Rectal smooth muscle tissue (tissue), 1 donor: ENCODE measurements around the gene SLC5A5.

ENCODE experiments used
- H3K27ac ChIP-seq: one replicate; pipeline ENCODE4 v1.7.0; 2013; ENCODE audit warnings: low read depth, low read length, inconsistent platforms
- H3K27me3 ChIP-seq: one replicate; pipeline ENCODE4 v1.7.0; 2013; ENCODE audit warnings: low read length; ENCODE audit not compliant: control insufficient read depth, insufficient read depth
- H3K36me3 ChIP-seq: one replicate; pipeline ENCODE4 v1.7.0; 2013; ENCODE audit warnings: low read length; ENCODE audit not compliant: control insufficient read depth, insufficient read depth
- H3K4me1 ChIP-seq: one replicate; pipeline ENCODE4 v1.7.0; 2013; ENCODE audit warnings: low read length; ENCODE audit not compliant: control insufficient read depth, insufficient read depth
- H3K4me3 ChIP-seq: one replicate; pipeline ENCODE4 v1.7.0; 2013; ENCODE audit warnings: low read length
- H3K9ac ChIP-seq: one replicate; pipeline ENCODE4 v1.7.0; 2013; ENCODE audit warnings: low read length

Gene SLC5A5

GRCh38 chr19:17840019-17840418 lies 31.7 kb upstream of the SLC5A5 start:
- no peak overlapping the region for H3K9ac ChIP-seq
- peaks cover 2% of the 10 kb centered on the region for H3K36me3 ChIP-seq
- H3K4me1 ChIP-seq: no peaks in the 10 kb centered on the region
- H3K4me3 ChIP-seq: no peak overlapping the region
- no peak overlapping the region for H3K27ac ChIP-seq
- peaks cover 5% of the 10 kb centered on the region for H3K27me3 ChIP-seq

- Histone ChIP-seq H3K27me3 (peaks cover 5% of the 10 kb centered on the region), H3K4me1 (no peaks in the 10 kb centered on the region), H3K36me3 (peaks cover 2% of the 10 kb centered on the region), H3K27ac (no peak overlapping the region), H3K4me3 (no peak overlapping the region), H3K9ac (no peak overlapping the region)
Measured at GRCh38 chr19:17841371-17841809, 30.4 kb upstream of the SLC5A5 start.

GRCh38 chr19:17841810-17842662 lies 29.7 kb upstream of the SLC5A5 start:
- Histone ChIP-seq H3K9ac (no peak overlapping the region), H3K36me3 (peaks cover 2% of the 10 kb centered on the region), H3K27me3 (peaks cover 5% of the 10 kb centered on the region), H3K4me3 (peak overlapping the region; percentile 34), H3K4me1 (no peaks in the 10 kb centered on the region), H3K27ac (no peak overlapping the region)

GRCh38 chr19:17842663-17843291 lies 29.0 kb upstream of the SLC5A5 start:
- Histone ChIP-seq H3K27me3 (peaks cover 5% of the 10 kb centered on the region), H3K27ac (no peak overlapping the region), H3K36me3 (peaks cover 2% of the 10 kb centered on the region), H3K9ac (no peak overlapping the region), H3K4me3 (no peak overlapping the region), H3K4me1 (no peaks in the 10 kb centered on the region)

GRCh38 chr19:17843292-17843827 lies 28.4 kb upstream of the SLC5A5 start:
- Histone ChIP-seq H3K9ac (no peak overlapping the region), H3K27me3 (peaks cover 5% of the 10 kb centered on the region), H3K4me3 (no peak overlapping the region), H3K36me3 (no peaks in the 10 kb centered on the region), H3K27ac (no peak overlapping the region), H3K4me1 (no peaks in the 10 kb centered on the region)

- Histone ChIP-seq H3K9ac (no peak overlapping the region), H3K4me1 (no peaks in the 10 kb centered on the region), H3K4me3 (no peak overlapping the region), H3K27me3 (peaks cover 5% of the 10 kb centered on the region), H3K27ac (no peak overlapping the region), H3K36me3 (no peaks in the 10 kb centered on the region)
Measured at GRCh38 chr19:17843908-17844490, 27.7 kb upstream of the SLC5A5 start.

GRCh38 chr19:17846146-17846545 lies 25.6 kb upstream of the SLC5A5 start:
- Histone ChIP-seq H3K27ac (no peak overlapping the region), H3K27me3 (peaks cover 3% of the 10 kb centered on the region)

GRCh38 chr19:17847538-17848366 lies 24.0 kb upstream of the SLC5A5 start, which contains the start of gene JAK3:
JAK3 (minus strand) TSS chr19:17847982; CDS start chr19:17844417, 3,565 bp downstream.
- Histone ChIP-seq H3K9ac (no peak within 1 kb of the TSS), H3K27ac (no peak within 1 kb of the TSS), H3K4me1 (no peaks in the 10 kb centered on the region), H3K4me3 (peak within 1 kb of the TSS; percentile 54), H3K27me3 (no peaks in the 10 kb centered on the region), H3K36me3 (no peaks in the 10 kb centered on the region)

More at GRCh38 chr19:17846146-17846545, 25.6 kb upstream of the SLC5A5 start:
- H3K9ac ChIP-seq: no peak overlapping the region
- H3K36me3 ChIP-seq: no peaks in the 10 kb centered on the region
- H3K4me1 ChIP-seq: no peaks in the 10 kb centered on the region
- peak overlapping the region; percentile 21 for H3K4me3 ChIP-seq

- Histone ChIP-seq H3K4me3 (no peak overlapping the region), H3K27me3 (no peaks in the 10 kb centered on the region), H3K36me3 (no peaks in the 10 kb centered on the region), H3K27ac (no peak overlapping the region), H3K9ac (no peak overlapping the region), H3K4me1 (no peaks in the 10 kb centered on the region)
Measured at GRCh38 chr19:17848595-17849292, 23.0 kb upstream of the SLC5A5 start.

- Histone ChIP-seq H3K4me3 (no peak overlapping the region), H3K27ac (no peak overlapping the region), H3K4me1 (no peaks in the 10 kb centered on the region), H3K27me3 (no peaks in the 10 kb centered on the region), H3K36me3 (no peaks in the 10 kb centered on the region), H3K9ac (no peak overlapping the region)
Measured at GRCh38 chr19:17854061-17854460, 17.7 kb upstream of the SLC5A5 start.

GRCh38 chr19:17855280-17856152 lies 16.2 kb upstream of the SLC5A5 start:
- Histone ChIP-seq H3K4me3 (no peak overlapping the region), H3K27me3 (no peaks in the 10 kb centered on the region), H3K4me1 (peaks cover under 1% of the 10 kb centered on the region), H3K36me3 (no peaks in the 10 kb centered on the region), H3K9ac (no peak overlapping the region), H3K27ac (no peak overlapping the region)
